Suppressor macrophage (primary cell): ENCODE results near the gene ZNF74.

ENCODE experiments used
- DNase-seq, 4 experiments: peaks; one replicate each; pipeline ENCODE4 v3.0.0-alpha.2; 2020 to 2022

Gene ZNF74

GRCh38 chr22:20433191-20433590 lies 39.2 kb downstream of the ZNF74 start:
- no peak for DNase-seq

- DNase-seq: no peak
These were observed 39.8 kb downstream of the ZNF74 start for GRCh38 chr22:20433686-20434241.

GRCh38 chr22:20434264-20434751 lies 40.4 kb downstream of the ZNF74 start:
- no peak for DNase-seq

GRCh38 chr22:20434773-20435172 lies 40.8 kb downstream of the ZNF74 start:
- DNase-seq: no peak

GRCh38 chr22:20435436-20436306 lies 41.7 kb downstream of the ZNF74 start:
- no peak for DNase-seq

- DNase-seq: no peak
These were observed 42.4 kb downstream of the ZNF74 start for GRCh38 chr22:20436307-20436767.

- no peak for DNase-seq
These were observed 43.0 kb downstream of the ZNF74 start for GRCh38 chr22:20436768-20437612.

- no peak for DNase-seq
These were observed 43.9 kb downstream of the ZNF74 start, which contains the start of gene SCARF2 for GRCh38 chr22:20437613-20438426. SCARF2 (minus strand) TSS chr22:20437825; CDS start chr22:20437754, 71 bp downstream.

- DNase-seq: no peak
These were observed 44.4 kb downstream of the ZNF74 start for GRCh38 chr22:20438427-20438677.

- DNase-seq: peak in 1 of 4 experiments; percentile 46
These were observed 44.9 kb downstream of the ZNF74 start for GRCh38 chr22:20438678-20439492.

- no peak for DNase-seq
These were observed 45.6 kb downstream of the ZNF74 start for GRCh38 chr22:20439556-20439927.

GRCh38 chr22:20439928-20440575 lies 46.1 kb downstream of the ZNF74 start:
- no peak for DNase-seq

GRCh38 chr22:20440637-20441591 lies 47.0 kb downstream of the ZNF74 start:
- DNase-seq: no peak

GRCh38 chr22:20441631-20442484 lies 47.9 kb downstream of the ZNF74 start:
- DNase-seq: peak in 2 of 4 experiments; percentile 59 to 65

- no peak for DNase-seq
These were observed 48.7 kb downstream of the ZNF74 start for GRCh38 chr22:20442485-20443284.

- DNase-seq: no peak
These were observed 50.4 kb downstream of the ZNF74 start for GRCh38 chr22:20444325-20444724.

- DNase-seq: no peak
These were observed 52.5 kb downstream of the ZNF74 start for GRCh38 chr22:20446383-20446970.
